Cerebellar cortex (tissue), 1 donor: ENCODE data around the gene CASTOR1.

Experiments
- DNase-seq: peaks from one replicate; pipeline ENCODE4 v3.0.0-alpha.2; 2015; ENCODE audit warnings: low spot score

CASTOR1 gene

GRCh38 chr22:30263883-30264282 is 25.4 kb downstream of the CASTOR1 start:
- no peak for DNase-seq

DNA sequence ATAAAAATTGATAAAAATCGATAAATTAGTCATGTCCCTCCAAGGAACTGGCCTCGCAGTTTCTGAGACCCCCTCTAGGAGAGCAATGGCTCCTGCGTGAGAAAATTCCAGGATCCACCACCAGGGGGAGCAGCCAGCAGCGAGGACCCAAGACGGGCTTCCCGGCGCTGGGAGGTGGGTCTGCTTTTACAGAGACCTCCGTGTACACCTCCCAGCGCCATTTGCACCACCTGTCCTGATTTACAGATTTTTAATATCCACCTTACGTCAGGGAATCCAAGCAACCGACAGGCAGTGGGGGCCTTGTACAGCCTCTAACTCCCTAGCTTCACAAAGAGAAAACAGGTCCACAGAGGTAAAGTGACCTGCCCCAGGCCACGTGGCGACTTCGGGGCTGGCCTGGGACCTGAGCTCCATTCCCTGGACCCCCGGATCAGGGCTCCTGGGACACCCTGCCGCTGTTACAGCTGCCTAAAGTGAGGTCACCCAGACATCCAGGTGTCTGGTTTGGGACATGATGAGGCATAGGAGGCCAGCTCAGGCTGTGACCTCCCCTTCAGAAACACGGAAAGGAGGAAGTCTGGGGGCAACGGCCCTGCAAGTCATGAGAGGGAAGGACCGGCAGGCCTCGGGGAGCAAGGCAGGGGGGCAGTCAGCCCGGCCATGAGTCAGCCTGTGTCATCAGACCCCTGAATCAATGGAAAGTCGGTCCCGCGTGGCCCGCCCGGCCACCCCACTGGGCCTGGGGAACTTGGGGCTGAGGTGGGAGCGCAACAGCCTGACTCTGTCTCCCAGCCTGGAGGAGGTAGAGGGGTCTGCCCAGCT is 26.2 kb downstream of the CASTOR1 start:
- peak; percentile 71 for DNase-seq

- DNase-seq, result no peak
These were observed 27.2 kb downstream of the CASTOR1 start for GRCh38 chr22:30262112-30262511.

DNA sequence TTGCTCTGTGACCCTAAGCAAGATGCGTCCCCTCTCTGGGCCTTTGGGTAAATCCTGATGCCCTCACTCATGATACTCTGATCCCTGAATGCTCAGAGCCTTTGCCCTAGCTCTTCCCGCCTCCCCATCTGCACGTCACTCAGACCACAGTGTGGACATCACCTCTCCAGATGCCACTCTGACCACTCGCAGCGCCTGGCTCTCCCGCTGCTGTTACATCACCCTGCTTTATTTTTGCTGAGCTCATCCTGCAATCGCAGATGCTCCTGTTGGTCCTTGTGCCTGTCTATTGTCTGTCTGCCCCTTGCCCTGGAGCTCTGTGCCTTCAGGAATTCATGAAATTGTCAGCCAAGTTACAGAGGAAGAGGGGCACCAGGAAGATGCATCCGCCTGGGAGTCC is 28.2 kb downstream of the CASTOR1 start:
- DNase-seq, result no peak

- no peak for DNase-seq
These were observed 28.6 kb downstream of the CASTOR1 start for GRCh38 chr22:30260682-30261081.

GRCh38 chr22:30260276-30260675 is 29.0 kb downstream of the CASTOR1 start:
- DNase-seq, result no peak

DNA sequence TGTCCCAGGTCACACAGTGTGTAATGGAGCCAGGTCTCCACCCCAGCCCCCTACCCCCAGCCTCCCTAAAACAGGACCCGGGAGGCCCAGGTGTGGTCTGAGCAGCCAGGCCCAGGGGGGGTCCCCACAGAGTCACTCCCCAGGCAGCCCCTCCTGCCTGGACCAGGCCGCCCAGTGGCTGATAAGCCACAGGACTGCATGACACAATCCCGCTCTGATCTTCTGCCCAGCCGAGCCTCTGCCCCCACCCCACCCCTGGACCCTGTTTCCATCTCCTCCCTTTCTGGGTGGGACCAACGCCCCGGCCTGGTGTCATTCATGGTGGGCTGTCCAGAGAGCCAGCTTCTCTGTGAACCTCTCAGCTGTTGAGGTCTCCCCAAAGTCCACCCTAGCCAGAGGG is 35.0 kb downstream of the CASTOR1 start:
- DNase-seq, result no peak

DNA sequence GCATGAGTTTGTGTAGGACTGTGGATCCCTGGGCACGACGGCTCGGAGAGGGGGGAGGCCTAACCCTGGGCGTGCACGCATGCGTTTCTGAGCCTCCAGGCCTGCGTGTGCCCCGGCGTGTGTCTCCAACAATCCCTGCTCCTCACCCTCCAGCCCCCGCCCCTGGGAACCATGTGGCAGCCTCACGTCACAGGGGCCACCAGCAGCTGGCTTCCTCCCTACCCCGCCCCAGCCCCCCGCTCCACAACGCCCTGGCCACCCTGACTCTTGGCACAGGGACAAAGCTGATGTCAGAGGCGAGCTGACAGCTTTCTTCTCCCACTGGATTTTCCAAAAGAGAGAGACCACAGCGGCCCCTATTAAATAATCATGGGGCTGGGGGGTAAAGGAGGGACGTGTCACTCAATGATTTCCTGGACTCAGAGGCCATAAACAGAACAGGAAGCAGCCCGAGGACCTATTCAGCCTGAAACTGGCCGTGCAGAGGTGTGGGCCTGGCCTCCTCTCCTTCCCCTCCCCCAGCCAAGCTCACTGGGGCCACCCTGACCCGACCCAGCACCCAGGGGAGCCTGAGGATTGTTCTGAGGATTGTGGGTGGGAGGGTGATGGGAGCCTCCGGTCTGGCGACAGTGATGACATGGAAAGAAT is 36.0 kb downstream of the CASTOR1 start:
- no peak for DNase-seq

DNA sequence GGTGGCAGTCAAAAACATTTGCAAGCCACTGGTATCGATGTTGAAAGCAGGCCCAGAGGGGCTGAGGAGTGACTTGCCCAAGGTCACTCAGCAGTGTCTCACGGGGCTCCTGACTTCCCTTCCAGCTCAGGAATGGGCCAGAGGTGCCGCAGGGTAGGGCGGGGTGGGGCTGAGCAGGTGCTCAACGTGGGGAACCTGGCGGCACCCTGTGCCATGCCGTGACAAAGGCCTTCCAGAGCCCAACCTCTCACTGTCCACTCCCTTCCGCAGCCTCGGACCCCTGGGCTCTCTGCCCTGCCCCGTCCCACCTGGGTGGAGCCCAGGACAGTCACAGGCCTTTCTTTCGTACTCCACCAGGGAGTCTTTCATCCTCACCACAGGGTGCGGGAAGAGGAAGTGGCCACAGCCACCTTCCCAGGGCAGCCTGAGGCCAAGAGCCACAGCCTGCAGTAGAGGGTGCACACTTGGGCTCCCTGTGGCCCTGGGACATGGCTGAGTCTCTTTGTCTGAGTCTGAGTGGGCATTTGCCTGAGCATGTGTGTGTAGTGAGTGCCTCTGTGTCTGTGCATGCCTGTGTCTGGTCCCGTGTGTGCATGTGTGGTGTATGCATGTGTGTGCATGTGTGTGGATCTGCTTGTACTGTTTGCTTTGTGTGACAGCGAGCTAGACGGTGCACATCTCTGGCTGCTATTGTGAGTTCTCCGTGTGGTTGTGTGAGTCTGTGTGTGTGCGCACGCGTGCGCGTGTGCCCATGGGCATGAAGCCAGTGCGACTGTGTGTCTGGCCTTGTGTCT is 36.7 kb downstream of the CASTOR1 start:
- DNase-seq, result no peak

GRCh38 chr22:30251711-30252110 is 37.6 kb downstream of the CASTOR1 start:
- no peak for DNase-seq

GRCh38 chr22:30250661-30251267 is 38.5 kb downstream of the CASTOR1 start:
- no peak for DNase-seq

- DNase-seq, result no peak
These were observed 39.2 kb downstream of the CASTOR1 start for GRCh38 chr22:30250039-30250565.

DNA sequence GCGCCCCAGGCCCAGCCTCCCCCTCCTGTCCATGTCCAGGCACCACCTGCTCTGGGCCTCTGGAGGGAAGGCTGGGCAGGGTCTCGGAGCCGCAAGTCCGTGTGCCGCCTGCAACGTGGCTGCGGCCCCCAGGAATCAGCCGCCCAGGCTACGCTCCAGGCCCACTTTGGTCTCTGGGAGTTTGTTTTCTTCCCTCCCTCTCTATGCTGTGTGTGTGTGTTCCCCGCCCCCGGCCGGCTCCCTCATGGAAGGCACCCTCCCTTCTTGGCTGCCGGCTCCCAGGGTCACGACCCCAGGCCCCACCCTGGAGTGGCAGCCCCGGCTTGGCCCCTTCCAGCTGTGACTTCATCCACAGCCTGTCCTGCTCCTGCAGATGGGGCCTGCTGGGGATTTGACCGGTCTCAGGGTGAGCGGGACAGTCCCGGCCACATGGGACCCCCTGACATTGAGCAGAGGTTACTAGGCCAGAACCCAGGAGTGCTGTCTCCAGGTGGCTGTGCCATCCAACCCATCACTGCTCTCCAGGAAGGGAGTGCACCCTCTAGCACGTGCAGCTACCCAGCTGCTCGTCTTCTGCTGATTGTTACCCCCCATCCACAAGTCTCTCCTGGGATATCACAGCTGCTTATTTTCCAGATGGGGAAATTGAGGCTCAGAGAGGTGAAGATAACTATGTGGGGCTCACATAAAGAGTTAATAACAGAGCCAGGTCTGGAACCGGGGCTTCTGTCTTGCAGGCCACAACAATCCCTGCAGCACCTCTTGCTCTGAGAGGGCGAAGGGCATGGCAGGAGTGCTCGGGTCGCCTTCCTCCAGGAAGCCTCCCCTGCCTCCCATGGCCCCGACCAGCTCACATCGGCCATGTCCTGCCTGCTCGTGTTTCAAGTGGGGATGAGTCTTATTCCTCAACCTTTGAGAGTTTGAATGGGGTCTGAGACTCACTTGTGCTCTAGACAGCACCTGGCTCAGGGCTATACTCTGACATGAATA is 40.0 kb downstream of the CASTOR1 start:
- no peak for DNase-seq

DNA sequence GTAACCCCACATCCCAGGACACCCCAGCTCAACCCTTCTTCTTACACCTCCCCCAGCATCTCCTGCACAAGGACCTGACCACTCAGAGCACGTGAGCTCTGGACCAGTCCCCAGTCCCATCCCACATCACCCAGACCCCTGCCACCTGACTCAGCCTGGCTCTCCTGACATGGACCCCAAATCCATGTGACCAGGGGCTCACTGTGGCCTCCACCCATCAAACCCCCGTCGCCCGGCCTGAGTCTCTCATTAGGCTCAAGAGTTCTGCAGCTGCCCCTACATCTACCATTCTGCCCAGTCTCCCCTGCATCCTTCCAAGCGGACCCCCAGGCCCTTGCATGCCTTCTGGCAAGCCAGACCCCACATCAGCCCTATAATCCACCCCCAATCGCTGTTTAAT is 40.8 kb downstream of the CASTOR1 start:
- no peak for DNase-seq

DNA sequence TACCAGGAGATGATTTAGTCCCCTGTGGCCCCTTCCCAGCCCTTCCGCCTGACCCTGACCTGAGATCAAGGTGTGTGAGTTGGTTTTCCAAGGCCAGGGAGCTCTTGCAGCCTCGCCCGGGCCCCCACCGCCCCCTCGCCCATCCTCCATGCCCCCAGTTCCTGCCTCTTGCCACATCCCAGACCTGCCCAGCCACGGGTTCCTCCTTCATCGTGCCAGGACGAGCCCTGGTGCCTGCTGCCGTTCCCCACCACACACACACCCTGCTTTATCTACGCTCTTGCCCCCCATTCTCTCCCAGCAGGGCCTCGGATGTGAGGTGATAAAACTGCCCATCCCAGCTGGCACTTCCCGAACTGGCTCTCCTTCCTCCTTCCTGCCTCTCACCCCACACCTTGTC is 41.3 kb downstream of the CASTOR1 start:
- DNase-seq, result no peak

DNA sequence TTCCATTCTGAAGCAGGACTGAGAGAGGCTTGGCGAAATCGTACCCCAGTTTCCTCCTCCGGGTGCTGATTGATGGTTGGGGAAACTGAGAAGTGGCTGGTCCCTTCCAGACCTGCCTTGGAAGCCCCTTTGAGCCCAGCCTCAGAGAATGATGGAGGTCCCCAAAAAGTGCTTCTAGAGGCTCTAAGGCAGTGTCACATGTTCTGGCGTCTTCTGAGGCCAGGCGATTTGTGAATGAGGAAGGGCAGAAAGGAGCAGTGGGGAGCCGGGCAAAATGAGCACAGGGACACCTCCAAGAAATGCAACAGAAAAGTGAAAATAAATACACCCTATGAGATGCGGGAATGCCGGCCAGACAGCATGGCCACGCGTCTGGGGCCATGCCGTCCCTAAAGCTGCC is 41.7 kb downstream of the CASTOR1 start:
- DNase-seq, result no peak

GRCh38 chr22:30246814-30247376 is 42.4 kb downstream of the CASTOR1 start:
- no peak for DNase-seq

DNA sequence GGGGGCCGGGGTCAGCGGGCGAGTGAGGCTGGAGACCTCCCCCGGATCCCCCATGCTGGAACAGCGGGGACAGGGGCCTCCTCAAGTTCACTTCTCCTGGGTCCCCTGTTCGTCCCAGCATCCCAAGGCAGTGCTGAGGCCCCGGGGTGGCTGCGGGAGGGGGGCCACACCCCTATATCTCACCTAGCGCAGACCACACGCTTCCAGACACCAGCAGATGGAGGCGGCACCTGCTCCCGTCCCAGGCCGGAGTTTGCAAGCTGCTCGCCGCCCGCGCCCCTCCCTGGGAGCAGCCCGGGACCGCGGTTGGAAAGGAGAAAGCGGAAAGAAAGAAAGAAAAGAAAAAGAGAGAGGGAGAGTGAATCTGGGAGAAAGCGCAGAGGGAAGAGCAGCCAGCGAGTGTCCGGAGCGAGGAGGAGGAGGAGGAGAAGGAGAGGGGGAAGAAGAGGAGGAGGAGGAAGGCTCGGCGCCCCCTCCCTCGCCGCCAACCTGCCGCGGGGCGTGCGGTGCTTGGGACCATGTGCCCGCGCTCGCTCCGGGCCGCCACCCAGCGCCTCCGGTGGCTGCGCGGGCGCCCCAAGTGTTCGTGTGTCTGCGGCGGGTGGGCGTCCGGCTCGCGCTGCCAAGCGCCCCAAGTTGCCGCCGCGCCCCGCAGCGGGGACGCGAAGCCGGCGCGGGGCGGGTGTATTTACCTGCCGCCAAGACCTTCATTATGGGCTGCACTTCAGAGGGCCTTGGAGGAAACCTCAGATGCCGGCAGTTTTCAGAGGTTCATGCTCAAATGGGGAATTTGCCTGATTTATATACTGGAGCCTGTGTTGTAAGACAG is 43.1 kb downstream of the CASTOR1 start, which contains the start of gene LIF:
LIF (minus strand) TSS at position 775 of the 829 bp plus-strand sequence; CDS start at position 711, 64 bp downstream.
- DNase-seq, result peak; percentile 52

GRCh38 chr22:30245181-30245984 is 43.9 kb downstream of the CASTOR1 start:
- no peak for DNase-seq
